HepG2 (cell line): ENCODE measurements around the gene VEZF1. TPM values are rescaled to one million over a fixed set of nuclear protein-coding genes. Genes with fewer than 3 reads are reported as not detected.

Experiments
- CBX2 ChIP-seq, 2 experiments: fragments of 200-600 bp in 1 of 2; sonication (generic); formaldehyde crosslinking in 1 of 2; IDR thresholded peaks; 2 replicates each; pipeline versions ENCODE4 v1.7.0 to v1.8.1; 2018 to 2022; ENCODE audit warnings: low read depth in 2 of 2, low read length in 1 of 2, mild to moderate bottlenecking in 1 of 2, missing genetic modification reagents in 1 of 2
- ETV5 ChIP-seq: IDR thresholded peaks from 2 replicates; pipeline ENCODE4 v1.6.1; 2018; ENCODE audit warnings: missing biosample characterization, missing genetic modification reagents, inconsistent platforms, borderline replicate concordance
- GRHL1 ChIP-seq: sonication (generic); formaldehyde crosslinking; conservative IDR thresholded peaks from 2 replicates; pipeline ENCODE4 v1.8.0; 2022; ENCODE audit warnings: missing genetic modification reagents
- KMT2A ChIP-seq: sonication (generic); formaldehyde crosslinking; IDR thresholded peaks from 2 replicates; pipeline ENCODE4 v1.4.0; 2020; ENCODE audit warnings: missing genetic modification reagents
- NAIF1 ChIP-seq: sonication (generic); formaldehyde crosslinking; IDR thresholded peaks from 2 replicates; pipeline ENCODE4 v1.5.0; 2020; ENCODE audit warnings: mild to moderate bottlenecking, missing genetic modification reagents, borderline replicate concordance
- NR0B2 ChIP-seq: sonication (generic); formaldehyde crosslinking; IDR thresholded peaks from 2 replicates; pipeline ENCODE4 v1.4.0; 2020; ENCODE audit warnings: mild to moderate bottlenecking, missing genetic modification reagents
- SALL2 ChIP-seq: sonication (generic); formaldehyde crosslinking; IDR thresholded peaks from 2 replicates; pipeline ENCODE4 v1.8.1; 2023; ENCODE audit warnings: mild to moderate bottlenecking, missing genetic modification reagents, inconsistent platforms
- TGIF2 ChIP-seq: IDR thresholded peaks from 2 replicates; pipeline ENCODE4 v1.6.1; 2016; ENCODE audit warnings: control low read depth, missing compliant biosample characterization
- ZFAT ChIP-seq: sonication (generic); formaldehyde crosslinking; conservative IDR thresholded peaks from 2 replicates; pipeline ENCODE4 v1.8.1; 2023; ENCODE audit warnings: missing genetic modification reagents, inconsistent platforms
- ZIK1 ChIP-seq: sonication (generic); formaldehyde crosslinking; IDR thresholded peaks from 2 replicates; pipeline ENCODE4 v1.5.0; 2020; ENCODE audit warnings: mild to moderate bottlenecking, low read depth, missing genetic modification reagents, borderline replicate concordance
- ZNF260 ChIP-seq: sonication (generic); formaldehyde crosslinking; IDR thresholded peaks from 2 replicates; pipeline ENCODE4 v1.4.0; 2020; ENCODE audit warnings: missing genetic modification reagents, low read depth, mild to moderate bottlenecking, borderline replicate concordance
- ZNF296 ChIP-seq: sonication (generic); formaldehyde crosslinking; conservative IDR thresholded peaks from 2 replicates; pipeline ENCODE4 v1.5.0; 2020; ENCODE audit warnings: mild to moderate bottlenecking, missing genetic modification reagents
- ZNF501 ChIP-seq: sonication (generic); formaldehyde crosslinking; IDR thresholded peaks from 2 replicates; pipeline ENCODE4 v1.5.1; 2020; ENCODE audit warnings: mild to moderate bottlenecking, moderate library complexity, missing genetic modification reagents
- ZNF562 ChIP-seq: sonication (generic); formaldehyde crosslinking; IDR thresholded peaks from 2 replicates; pipeline ENCODE4 v1.8.0; 2022; ENCODE audit warnings: missing genetic modification reagents, borderline replicate concordance
- ZNF577 ChIP-seq: sonication (generic); formaldehyde crosslinking; IDR thresholded peaks from 2 replicates; pipeline ENCODE4 v1.4.0; 2020; ENCODE audit warnings: mild to moderate bottlenecking, low read depth, missing genetic modification reagents, borderline replicate concordance
- ZNF598 ChIP-seq: sonication (generic); formaldehyde crosslinking; IDR thresholded peaks from 2 replicates; pipeline ENCODE4 v1.5.1; 2020; ENCODE audit warnings: mild to moderate bottlenecking, missing genetic modification reagents, borderline replicate concordance
- polyA plus RNA-seq, 8 experiments: library from polyadenylated mRNA; depleted of rRNA in 3 of 8; stranded (reverse) in 7 of 8; unstranded in 1 of 8; fragments of >200 nt; fragmentation: Illumina TruSeq in 4 of 8; extraction: Trizol in 4 of 8; gene quantifications; 2 replicates each; pipeline versions ENCODE4 v1.2.1 to v1.2.3, GENCODE V29; 2011 to 2016; ENCODE audit warnings: low read depth in 4 of 8, missing spikeins in 1 of 8, mixed read lengths in 1 of 8; ENCODE audit not compliant: insufficient read depth in 1 of 8
- total RNA-seq, 5 experiments: library from RNA; depleted of rRNA; stranded (reverse); fragments of >200 nt; fragmentation: Illumina TruSeq; extraction: Trizol; gene quantifications; 2 replicates each; pipeline ENCODE4 v1.2.3, GENCODE V29; 2016; ENCODE audit warnings: low read depth in 1 of 5
- TF ChIP-seq, protein P1 (sequence below): sonication (generic); formaldehyde crosslinking; IDR thresholded peaks from 2 replicates; pipeline ENCODE4 v1.4.0; 2020; ENCODE audit warnings: missing genetic modification reagents, borderline replicate concordance
- TF ChIP-seq, protein P2 (sequence below): sonication (generic); formaldehyde crosslinking; IDR thresholded peaks from 2 replicates; pipeline ENCODE4 v1.9.0; 2021; ENCODE audit warnings: missing genetic modification reagents, mild to moderate bottlenecking, borderline replicate concordance
- TF ChIP-seq, protein P3 (sequence below): sonication (generic); formaldehyde crosslinking; IDR thresholded peaks from 2 replicates; pipeline ENCODE4 v1.5.1; 2020; ENCODE audit warnings: missing genetic modification reagents, mild to moderate bottlenecking, borderline replicate concordance

Gene VEZF1
- total and polyA plus RNA-seq, 2 of the 13 experiments (the other 11 are each of a cell fraction or from before 2014, with no cell fraction given) = 45.9 to 49.7 TPM

GRCh38 chr17:57988301-57989250, 522 bp upstream of the VEZF1 start (continued):
- TF ChIP-seq, protein P1, sequence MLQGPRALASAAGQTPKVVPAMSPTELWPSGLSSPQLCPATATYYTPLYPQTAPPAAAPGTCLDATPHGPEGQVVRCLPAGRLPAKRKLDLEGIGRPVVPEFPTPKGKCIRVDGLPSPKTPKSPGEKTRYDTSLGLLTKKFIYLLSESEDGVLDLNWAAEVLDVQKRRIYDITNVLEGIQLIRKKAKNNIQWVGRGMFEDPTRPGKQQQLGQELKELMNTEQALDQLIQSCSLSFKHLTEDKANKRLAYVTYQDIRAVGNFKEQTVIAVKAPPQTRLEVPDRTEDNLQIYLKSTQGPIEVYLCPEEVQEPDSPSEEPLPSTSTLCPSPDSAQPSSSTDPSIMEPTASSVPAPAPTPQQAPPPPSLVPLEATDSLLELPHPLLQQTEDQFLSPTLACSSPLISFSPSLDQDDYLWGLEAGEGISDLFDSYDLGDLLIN (CRISPR knock-in tag) = peak; percentile 74; the same call in 1 of the 2 replicates
- TF ChIP-seq CBX2 (IDR thresholded peaks at IDR 0.05; ENCODE audit: low read depth, low read length) (no peak), CBX2 (CRISPR knock-in tag; IDR thresholded peaks at IDR 0.05; ENCODE audit: low read depth) (no peak), NAIF1 (no peak), ZNF260 (CRISPR knock-in tag) (no peak), TGIF2 (CRISPR knock-in tag) (peak; percentile 65; the same call in 1 of the 2 replicates), NR0B2 (CRISPR knock-in tag) (0 out of 2 replicates have a peak, but pooled peaks have one; percentile 21), ZNF296 (CRISPR knock-in tag) (0 out of 2 replicates have a peak, but pooled peaks have one; percentile 27), ZNF562 (no peak), GRHL1 (CRISPR knock-in tag) (no peak), ZIK1 (CRISPR knock-in tag) (peak; percentile 58; the same call in 1 of the 2 replicates), SALL2 (CRISPR knock-in tag) (no peak), ETV5 (CRISPR knock-in tag) (peak; percentile 13), ZNF577 (CRISPR knock-in tag) (no peak), KMT2A (no peak; the same call in none of the 2 replicates), ZNF501 (CRISPR knock-in tag) (peak; percentile 83), ZFAT (CRISPR knock-in tag) (no peak), ZNF598 (CRISPR knock-in tag) (0 out of 2 replicates have a peak, but pooled peaks have one; percentile 24)
- TF ChIP-seq, protein P2, sequence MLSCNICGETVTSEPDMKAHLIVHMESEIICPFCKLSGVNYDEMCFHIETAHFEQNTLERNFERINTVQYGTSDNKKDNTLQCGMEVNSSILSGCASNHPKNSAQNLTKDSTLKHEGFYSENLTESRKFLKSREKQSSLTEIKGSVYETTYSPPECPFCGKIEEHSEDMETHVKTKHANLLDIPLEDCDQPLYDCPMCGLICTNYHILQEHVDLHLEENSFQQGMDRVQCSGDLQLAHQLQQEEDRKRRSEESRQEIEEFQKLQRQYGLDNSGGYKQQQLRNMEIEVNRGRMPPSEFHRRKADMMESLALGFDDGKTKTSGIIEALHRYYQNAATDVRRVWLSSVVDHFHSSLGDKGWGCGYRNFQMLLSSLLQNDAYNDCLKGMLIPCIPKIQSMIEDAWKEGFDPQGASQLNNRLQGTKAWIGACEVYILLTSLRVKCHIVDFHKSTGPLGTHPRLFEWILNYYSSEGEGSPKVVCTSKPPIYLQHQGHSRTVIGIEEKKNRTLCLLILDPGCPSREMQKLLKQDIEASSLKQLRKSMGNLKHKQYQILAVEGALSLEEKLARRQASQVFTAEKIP (CRISPR knock-in tag) = no peak
- TF ChIP-seq, protein P3, sequence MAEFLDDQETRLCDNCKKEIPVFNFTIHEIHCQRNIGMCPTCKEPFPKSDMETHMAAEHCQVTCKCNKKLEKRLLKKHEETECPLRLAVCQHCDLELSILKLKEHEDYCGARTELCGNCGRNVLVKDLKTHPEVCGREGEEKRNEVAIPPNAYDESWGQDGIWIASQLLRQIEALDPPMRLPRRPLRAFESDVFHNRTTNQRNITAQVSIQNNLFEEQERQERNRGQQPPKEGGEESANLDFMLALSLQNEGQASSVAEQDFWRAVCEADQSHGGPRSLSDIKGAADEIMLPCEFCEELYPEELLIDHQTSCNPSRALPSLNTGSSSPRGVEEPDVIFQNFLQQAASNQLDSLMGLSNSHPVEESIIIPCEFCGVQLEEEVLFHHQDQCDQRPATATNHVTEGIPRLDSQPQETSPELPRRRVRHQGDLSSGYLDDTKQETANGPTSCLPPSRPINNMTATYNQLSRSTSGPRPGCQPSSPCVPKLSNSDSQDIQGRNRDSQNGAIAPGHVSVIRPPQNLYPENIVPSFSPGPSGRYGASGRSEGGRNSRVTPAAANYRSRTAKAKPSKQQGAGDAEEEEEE (CRISPR knock-in tag) = no peak; the same call in 1 of the 2 replicates
